NCI-H2196 treated with DMSO at 0.1 percent for 48 hours (cell line): ENCODE results near the gene CHST6.
"Not testable (repeated sequence)": the region's sequence is repeated elsewhere in the genome, so short reads cannot be mapped to it uniquely, and the experiment has no call there.

Experiments
- DNase-seq: peaks from one replicate; lab custom pipeline; 2025; ENCODE audit not compliant: unreplicated experiment; lab: John Stamatoyannopoulos, UW

CHST6 gene

DNA sequence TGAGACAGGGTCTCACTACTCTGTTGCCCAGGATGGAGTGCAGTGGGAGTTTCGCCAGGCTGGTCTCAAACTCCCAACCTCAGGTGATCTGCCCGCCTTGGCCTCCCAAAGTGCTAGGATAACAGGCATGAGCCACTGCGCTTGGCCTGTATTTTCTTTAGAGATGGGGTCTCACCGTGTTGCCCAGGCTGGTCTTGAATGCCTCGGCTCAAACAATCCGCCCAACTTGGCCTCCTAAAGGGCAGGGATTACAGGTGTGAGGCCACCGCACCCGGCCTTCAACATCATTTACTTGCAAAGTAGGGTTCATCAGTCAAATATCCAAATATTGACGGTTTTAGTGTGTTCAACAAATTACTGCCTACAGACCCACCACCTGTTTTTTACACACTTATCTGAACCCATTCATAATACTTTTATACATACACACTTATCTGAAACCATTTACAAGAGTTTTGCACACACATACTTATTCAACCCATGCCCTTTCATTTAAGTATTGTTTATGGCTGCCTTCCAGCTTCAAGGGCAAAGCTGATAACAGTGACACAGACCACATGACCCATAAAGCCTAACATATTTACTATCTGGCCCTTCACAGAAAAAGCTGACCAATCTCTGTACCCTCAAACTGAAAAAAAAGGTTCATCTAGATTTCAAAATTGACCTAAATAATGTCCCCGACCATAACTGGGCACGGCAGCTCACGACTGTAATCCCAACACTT lies 42.6 kb downstream of the CHST6 start:
- no peak for DNase-seq

GRCh38 chr16:75446416-75446815 lies 48.8 kb downstream of the CHST6 start:
- no peak for DNase-seq

DNA sequence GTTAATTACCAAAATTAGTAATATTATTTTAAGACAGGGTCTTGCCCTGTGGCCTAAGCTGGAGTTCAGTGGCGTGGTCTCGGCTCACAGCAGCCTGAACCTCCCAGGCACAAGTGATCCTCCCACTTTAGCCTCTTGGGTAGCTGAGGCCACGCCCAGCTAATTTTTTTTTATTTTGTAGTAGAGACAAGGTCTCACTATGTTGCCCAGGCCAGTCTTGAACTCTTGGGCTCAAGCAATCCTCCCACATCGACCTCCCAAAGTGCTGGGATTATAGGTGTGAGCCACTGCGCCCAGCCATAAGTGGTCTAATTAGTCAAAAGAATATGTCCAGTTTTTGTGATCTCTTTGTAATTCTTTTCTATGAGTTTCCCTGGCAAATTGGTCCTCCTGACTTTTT lies 49.9 kb downstream of the CHST6 start:
- no peak for DNase-seq

DNA sequence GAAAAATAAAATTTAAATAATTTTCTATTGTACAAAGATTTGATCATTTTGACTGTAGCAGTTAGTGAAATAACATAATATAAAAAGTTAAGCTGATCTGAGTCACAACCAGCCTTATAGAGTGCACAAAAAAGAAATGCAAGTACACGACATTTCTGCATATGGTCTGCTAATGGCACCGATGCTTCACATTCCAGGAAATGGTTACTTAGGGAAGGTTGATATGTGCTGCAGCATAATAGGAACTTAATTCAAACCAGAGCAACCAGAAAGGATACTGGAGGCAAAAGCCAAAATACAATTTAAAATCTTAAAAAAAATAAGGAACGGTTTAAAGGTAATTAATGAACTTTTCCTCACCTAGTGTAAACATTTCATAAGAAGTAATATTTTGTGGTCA lies 51.9 kb downstream of the CHST6 start:
- DNase-seq, result no peak

DNA sequence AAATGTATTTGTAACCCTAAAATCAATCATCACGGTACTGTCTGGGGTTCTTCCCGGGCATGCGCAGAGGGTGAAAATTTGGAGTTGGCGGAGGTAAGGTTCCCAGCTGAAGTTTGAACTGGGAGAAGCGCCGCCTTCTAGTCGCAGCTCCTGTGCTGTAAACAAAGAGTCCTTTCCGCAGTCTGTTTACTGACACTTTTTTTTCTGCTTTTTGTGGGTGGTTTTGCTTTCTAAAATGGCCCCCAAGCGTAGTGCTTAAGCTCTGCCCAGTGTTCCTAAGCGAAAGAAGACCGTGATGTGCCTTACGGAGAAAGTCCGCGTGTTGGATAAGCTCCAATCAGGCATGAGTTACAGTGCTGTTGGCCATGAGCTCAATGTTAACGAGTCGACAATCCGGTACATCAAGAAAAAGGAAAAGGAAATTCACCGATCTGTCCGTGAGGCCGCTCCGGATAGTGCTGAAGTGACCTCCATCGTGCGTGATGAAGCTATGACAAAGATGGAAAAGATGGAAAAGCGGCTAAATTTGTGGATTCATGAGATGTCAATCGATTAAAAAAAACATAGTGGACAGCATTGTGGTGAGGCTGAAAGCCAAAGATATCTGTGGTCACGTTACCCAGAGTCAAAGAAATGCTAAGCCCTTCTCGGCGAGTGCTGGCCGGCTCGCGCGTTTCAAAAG lies 61.4 kb downstream of the CHST6 start:
- DNase-seq, result peak; percentile 65

DNA sequence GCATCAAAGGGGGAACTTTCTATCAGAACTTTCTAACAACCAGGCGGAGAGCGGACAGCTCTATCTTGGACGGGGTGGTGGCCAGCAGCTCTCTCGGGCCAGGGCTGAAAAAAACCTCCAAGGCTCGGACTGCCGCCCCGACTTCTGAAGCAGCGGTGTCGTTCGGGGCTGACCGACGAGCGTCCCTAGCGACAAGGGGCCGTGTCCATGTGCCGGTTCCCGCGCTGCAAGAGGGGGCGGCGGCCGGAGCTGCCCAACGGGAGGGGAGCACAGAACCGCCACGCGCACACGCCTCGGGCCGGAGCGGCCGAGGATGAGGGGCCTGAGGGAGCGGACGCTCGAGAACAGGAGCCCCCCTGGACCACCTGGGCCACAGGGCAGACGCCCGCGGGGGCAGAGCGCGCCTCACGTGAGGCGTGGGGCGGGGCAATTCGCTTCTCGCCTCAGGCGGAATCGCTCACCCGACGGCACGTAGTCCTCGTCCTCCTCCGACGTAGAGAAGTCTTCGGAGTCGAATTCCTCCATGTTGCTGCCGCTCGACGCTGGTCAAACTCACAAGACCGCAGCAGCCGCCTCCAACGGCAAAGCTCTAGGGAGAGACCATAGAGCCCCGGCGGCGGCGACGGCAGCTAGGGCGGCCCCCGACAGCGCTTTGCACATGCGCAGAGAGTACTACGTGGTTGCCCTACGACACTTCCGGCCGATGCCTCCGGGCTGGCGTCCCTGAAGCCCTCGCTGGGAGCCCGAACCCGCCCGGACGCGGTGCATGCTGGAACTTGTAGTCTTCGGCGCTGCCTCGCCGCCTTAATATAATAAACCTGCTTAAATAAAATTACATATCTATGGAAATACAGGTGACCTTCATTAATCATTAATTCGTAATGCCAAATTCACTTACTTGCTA lies 62.2 kb downstream of the CHST6 start, which contains the start of gene CFDP1:
CFDP1 (minus strand) TSS at position 676 of the 904 bp plus-strand sequence; CDS start at position 525, 151 bp downstream.
- peak; percentile 67 for DNase-seq

GRCh38 chr16:75429621-75430403 lies 65.4 kb downstream of the CHST6 start:
- no peak for DNase-seq

- DNase-seq, result not testable (repeated sequence)
Observed at GRCh38 chr16:75426524-75426923, 68.7 kb downstream of the CHST6 start.

GRCh38 chr16:75424105-75424762 lies 71.0 kb downstream of the CHST6 start:
- not testable (repeated sequence) for DNase-seq

- no peak for DNase-seq
Observed at GRCh38 chr16:75423723-75424104, 71.5 kb downstream of the CHST6 start.
